ENCODE measurements around the gene HBEGF.

HBEGF gene

GRCh38 chr5:140301136-140301535, 45.3 kb downstream of the HBEGF start:
- no peak for DNase-seq

DNA sequence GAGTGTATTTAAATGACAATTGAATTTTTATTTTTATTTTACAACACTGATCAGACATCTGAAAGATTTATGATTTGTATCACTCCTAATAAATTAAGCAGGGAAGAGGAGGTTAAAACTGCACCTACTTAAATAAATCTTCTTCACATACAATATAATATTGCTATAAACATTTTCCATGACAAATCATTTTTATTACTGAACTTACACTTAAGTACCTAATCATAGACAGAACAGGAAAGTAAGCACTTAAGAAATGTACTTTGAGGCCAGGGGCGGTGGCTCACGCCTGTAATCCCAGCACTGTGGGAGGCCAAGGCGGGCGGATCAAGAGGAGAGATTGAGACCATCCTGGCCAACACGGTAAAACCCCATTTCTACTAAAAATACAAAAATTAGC, 47.3 kb downstream of the HBEGF start:
- no peak for DNase-seq

DNA sequence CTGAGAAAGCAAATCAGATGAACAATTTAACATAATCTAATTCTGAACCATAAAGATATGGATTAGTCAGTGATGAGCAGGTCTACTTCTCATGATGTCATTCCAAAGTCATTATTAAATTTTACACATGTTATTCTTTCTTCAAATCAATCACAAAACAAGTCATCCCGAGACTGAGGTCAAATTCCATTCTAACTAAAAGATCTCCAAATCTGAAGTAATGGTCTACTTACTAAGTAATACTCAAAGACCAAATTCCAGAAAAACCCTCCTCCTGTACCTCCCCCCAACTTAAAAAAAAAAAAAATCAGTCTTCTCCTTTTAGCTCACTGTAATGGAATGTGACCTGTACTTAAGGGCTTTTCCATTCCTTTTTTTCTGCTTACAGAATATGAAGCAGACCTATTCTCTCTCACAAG, 48.2 kb downstream of the HBEGF start:
- DNase-seq: no peak

- no peak for DNase-seq
Observed at GRCh38 chr5:140297283-140297682, 49.1 kb downstream of the HBEGF start.

DNA sequence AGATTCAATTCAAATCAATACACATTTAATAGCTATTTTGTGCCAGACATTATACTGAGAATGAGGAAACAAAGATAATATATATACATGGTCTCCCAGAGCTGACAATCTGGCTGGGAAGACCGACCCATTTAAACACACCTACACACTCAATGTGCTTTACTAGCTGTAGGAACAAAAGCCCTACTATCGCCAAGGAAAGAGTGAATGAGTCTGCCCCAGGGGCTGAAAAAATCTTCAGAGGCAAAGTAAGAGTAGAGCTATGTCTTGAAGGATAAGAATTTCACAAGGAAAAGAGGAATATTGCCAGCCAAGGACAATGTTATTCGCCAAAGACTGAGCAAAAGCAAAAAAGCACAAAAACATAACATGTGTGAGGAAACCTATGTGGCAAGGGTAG, 50.1 kb downstream of the HBEGF start:
- no peak for DNase-seq

GRCh38 chr5:140295414-140295813, 51.0 kb downstream of the HBEGF start:
- no peak for DNase-seq

GRCh38 chr5:140294753-140295152, 51.6 kb downstream of the HBEGF start:
- DNase-seq: no peak

DNA sequence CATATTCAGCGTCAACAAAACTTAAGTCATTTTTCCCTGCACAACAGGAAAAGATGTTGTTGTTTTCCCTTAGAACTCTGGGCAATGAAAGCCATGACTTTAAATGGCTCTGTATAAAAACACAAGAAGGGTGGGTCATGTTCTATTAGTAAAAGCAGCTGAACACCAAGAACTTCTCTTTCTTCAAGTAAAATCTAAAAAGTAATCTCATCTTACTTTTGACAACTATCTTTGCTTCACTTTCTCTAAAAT, 52.6 kb downstream of the HBEGF start:
- no peak for DNase-seq

DNA sequence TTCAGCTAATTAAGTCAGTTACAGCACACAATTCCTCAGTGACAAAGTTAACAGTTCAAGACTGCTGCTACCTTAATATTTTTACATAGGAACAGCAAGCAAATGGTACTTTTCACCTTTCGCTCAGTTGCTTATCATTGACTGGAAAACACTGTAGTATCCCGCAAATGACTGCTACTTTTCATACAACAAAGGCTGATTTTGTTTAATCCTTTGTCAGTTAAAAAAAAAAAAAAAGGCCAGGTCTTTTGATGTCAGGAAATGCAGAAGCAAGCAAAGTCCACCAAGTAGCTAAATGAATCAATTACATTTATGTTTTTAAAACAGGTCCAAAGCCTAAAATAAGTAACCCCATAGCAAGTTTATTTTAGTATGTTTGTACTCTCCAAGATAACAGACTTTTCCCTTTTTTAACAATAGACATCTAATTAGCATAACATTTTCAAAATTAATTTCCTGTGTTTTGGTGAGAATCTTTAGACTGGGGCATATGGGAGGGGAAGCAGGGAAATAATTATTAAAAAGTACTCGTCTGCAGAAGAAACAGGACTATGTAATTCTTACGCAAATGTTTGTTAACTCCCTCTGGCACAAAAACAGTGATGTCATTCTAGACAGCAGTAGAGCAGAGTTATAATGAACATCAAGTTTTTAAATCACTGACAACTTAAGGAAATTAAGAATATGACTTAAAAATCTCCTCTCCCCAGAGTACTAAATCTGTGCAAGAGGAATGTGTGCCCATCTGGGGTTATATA, 53.1 kb downstream of the HBEGF start:
- DNase-seq: no peak

DNA sequence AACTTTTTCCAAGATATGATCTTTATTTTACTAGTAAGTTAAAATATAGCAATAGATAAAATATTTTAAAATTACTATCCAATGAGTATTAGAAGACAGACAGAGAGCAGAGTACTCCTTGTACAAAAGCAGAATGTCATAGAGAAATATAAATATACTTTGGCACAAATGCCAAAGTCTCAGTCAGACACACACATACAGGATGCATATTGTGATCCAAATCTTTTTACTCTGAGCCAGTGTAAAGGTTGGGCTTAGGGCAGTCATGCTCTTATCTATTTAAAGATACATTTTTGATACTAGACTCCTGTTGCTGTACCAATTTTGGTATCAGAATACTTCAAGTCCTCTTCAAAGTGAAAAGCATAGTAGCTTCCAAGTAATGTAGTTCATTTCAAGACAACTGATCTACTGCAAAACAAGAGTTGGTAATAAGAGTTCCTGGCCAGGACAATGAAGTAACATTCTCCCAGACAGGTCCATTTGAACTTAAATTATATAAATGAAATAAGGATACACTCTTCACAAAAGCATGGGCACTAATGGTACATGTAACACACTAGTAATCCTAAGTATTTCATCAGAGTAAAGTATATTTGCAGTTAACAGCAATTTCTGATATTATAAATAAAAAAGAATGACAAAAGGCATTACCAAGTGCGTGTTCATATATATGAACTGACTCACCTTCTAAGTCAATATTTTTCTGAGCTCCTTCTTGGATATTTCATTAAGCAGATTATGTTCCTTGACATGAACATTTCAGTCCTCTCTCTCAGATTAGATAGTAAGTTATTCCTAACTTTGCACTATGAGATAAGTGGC, 54.0 kb downstream of the HBEGF start:
- DNase-seq: no peak

- no peak for DNase-seq
Observed at GRCh38 chr5:140287801-140288521, 58.4 kb downstream of the HBEGF start.

GRCh38 chr5:140286424-140286823, 60.0 kb downstream of the HBEGF start:
- DNase-seq: no peak

- no peak for DNase-seq
Observed at GRCh38 chr5:140284013-140284412, 62.4 kb downstream of the HBEGF start.
